Measurements from ENCODE around the gene ITPR1.

Gene ITPR1

GRCh38 chr3:4656626-4657328 lies 163.6 kb downstream of the ITPR1 start:
- Histone ChIP-seq H3K4me3 (ENCODE audit: insufficient read depth, low read depth, low read length, poor library complexity, severe bottlenecking) (no peak overlapping the region), H3K4me1 (ENCODE audit: control insufficient read depth, insufficient read depth, low read length, poor library complexity, severe bottlenecking) (no peaks in the 10 kb centered on the region), H3K27me3 (replicated peaks; ENCODE audit: control insufficient read depth, insufficient read depth, low read length, poor library complexity, severe bottlenecking) (no peaks in the 10 kb centered on the region), H3K27ac (ENCODE audit: insufficient read depth, low read length, poor library complexity, severe bottlenecking) (no peak overlapping the region), H3K36me3 (ENCODE audit: control insufficient read depth, insufficient read depth, low read length) (peaks cover 30% of the 10 kb centered on the region), H3K9me3 (ENCODE audit: control insufficient read depth, low read length) (no peaks in the 10 kb centered on the region)
- no peak for DNase-seq

- Histone ChIP-seq H3K4me1 (ENCODE audit: control insufficient read depth, insufficient read depth, low read length, poor library complexity, severe bottlenecking) (no peaks in the 10 kb centered on the region), H3K27me3 (replicated peaks; ENCODE audit: control insufficient read depth, insufficient read depth, low read length, poor library complexity, severe bottlenecking) (no peaks in the 10 kb centered on the region), H3K36me3 (ENCODE audit: control insufficient read depth, insufficient read depth, low read length) (peaks cover 37% of the 10 kb centered on the region), H3K4me3 (ENCODE audit: insufficient read depth, low read depth, low read length, poor library complexity, severe bottlenecking) (no peak overlapping the region), H3K27ac (ENCODE audit: insufficient read depth, low read length, poor library complexity, severe bottlenecking) (no peak overlapping the region), H3K9me3 (ENCODE audit: control insufficient read depth, low read length) (no peaks in the 10 kb centered on the region)
- DNase-seq: no peak
Observed at GRCh38 chr3:4660936-4661335, 167.8 kb downstream of the ITPR1 start.

- no peak for DNase-seq
- peaks cover 60% of the 10 kb centered on the region for H3K36me3 ChIP-seq (ENCODE audit: control insufficient read depth, insufficient read depth, low read length)
Observed at GRCh38 chr3:4664412-4664811, 171.3 kb downstream of the ITPR1 start.

GRCh38 chr3:4665197-4665596 lies 172.0 kb downstream of the ITPR1 start:
- DNase-seq: no peak
- Histone ChIP-seq H3K9me3 (ENCODE audit: control insufficient read depth, low read length) (no peaks in the 10 kb centered on the region), H3K27me3 (replicated peaks; ENCODE audit: control insufficient read depth, insufficient read depth, low read length, poor library complexity, severe bottlenecking) (no peaks in the 10 kb centered on the region), H3K36me3 (ENCODE audit: control insufficient read depth, insufficient read depth, low read length) (peaks cover 66% of the 10 kb centered on the region), H3K4me3 (ENCODE audit: insufficient read depth, low read depth, low read length, poor library complexity, severe bottlenecking) (no peak overlapping the region), H3K27ac (ENCODE audit: insufficient read depth, low read length, poor library complexity, severe bottlenecking) (no peak overlapping the region), H3K4me1 (ENCODE audit: control insufficient read depth, insufficient read depth, low read length, poor library complexity, severe bottlenecking) (no peaks in the 10 kb centered on the region)

More at GRCh38 chr3:4664412-4664811, 171.3 kb downstream of the ITPR1 start:
- H3K27ac ChIP-seq (ENCODE audit: insufficient read depth, low read length, poor library complexity, severe bottlenecking): no peak overlapping the region
- H3K4me1 ChIP-seq (ENCODE audit: control insufficient read depth, insufficient read depth, low read length, poor library complexity, severe bottlenecking): no peaks in the 10 kb centered on the region
- H3K27me3 ChIP-seq (replicated peaks; ENCODE audit: control insufficient read depth, insufficient read depth, low read length, poor library complexity, severe bottlenecking): no peaks in the 10 kb centered on the region
- no peak overlapping the region for H3K4me3 ChIP-seq (ENCODE audit: insufficient read depth, low read depth, low read length, poor library complexity, severe bottlenecking)
- no peaks in the 10 kb centered on the region for H3K9me3 ChIP-seq (ENCODE audit: control insufficient read depth, low read length)

GRCh38 chr3:4666071-4666470 lies 172.9 kb downstream of the ITPR1 start:
- DNase-seq: no peak
- Histone ChIP-seq H3K4me3 (ENCODE audit: insufficient read depth, low read depth, low read length, poor library complexity, severe bottlenecking) (no peak overlapping the region), H3K36me3 (ENCODE audit: control insufficient read depth, insufficient read depth, low read length) (peaks cover 72% of the 10 kb centered on the region), H3K27ac (ENCODE audit: insufficient read depth, low read length, poor library complexity, severe bottlenecking) (no peak overlapping the region), H3K4me1 (ENCODE audit: control insufficient read depth, insufficient read depth, low read length, poor library complexity, severe bottlenecking) (no peaks in the 10 kb centered on the region), H3K9me3 (ENCODE audit: control insufficient read depth, low read length) (no peaks in the 10 kb centered on the region), H3K27me3 (replicated peaks; ENCODE audit: control insufficient read depth, insufficient read depth, low read length, poor library complexity, severe bottlenecking) (no peaks in the 10 kb centered on the region)

- no peak overlapping the region for H3K27ac ChIP-seq (ENCODE audit: insufficient read depth, low read length, poor library complexity, severe bottlenecking)
- no peaks in the 10 kb centered on the region for H3K9me3 ChIP-seq (ENCODE audit: control insufficient read depth, low read length)
- DNase-seq: no peak
- H3K36me3 ChIP-seq (ENCODE audit: control insufficient read depth, insufficient read depth, low read length): peaks cover 55% of the 10 kb centered on the region
- no peak overlapping the region for H3K4me3 ChIP-seq (ENCODE audit: insufficient read depth, low read depth, low read length, poor library complexity, severe bottlenecking)
- no peaks in the 10 kb centered on the region for H3K27me3 ChIP-seq (replicated peaks; ENCODE audit: control insufficient read depth, insufficient read depth, low read length, poor library complexity, severe bottlenecking)
- no peaks in the 10 kb centered on the region for H3K4me1 ChIP-seq (ENCODE audit: control insufficient read depth, insufficient read depth, low read length, poor library complexity, severe bottlenecking)
Observed at GRCh38 chr3:4670352-4670751, 177.2 kb downstream of the ITPR1 start.

- Histone ChIP-seq H3K4me1 (ENCODE audit: control insufficient read depth, insufficient read depth, low read length, poor library complexity, severe bottlenecking) (no peaks in the 10 kb centered on the region), H3K9me3 (ENCODE audit: control insufficient read depth, low read length) (no peaks in the 10 kb centered on the region), H3K36me3 (ENCODE audit: control insufficient read depth, insufficient read depth, low read length) (peaks cover 45% of the 10 kb centered on the region), H3K4me3 (ENCODE audit: insufficient read depth, low read depth, low read length, poor library complexity, severe bottlenecking) (no peak overlapping the region), H3K27ac (ENCODE audit: insufficient read depth, low read length, poor library complexity, severe bottlenecking) (no peak overlapping the region), H3K27me3 (replicated peaks; ENCODE audit: control insufficient read depth, insufficient read depth, low read length, poor library complexity, severe bottlenecking) (no peaks in the 10 kb centered on the region)
- no peak for DNase-seq
Observed at GRCh38 chr3:4672725-4673275, 179.7 kb downstream of the ITPR1 start.

GRCh38 chr3:4674216-4674615 lies 181.1 kb downstream of the ITPR1 start:
- H3K9me3 ChIP-seq (ENCODE audit: control insufficient read depth, low read length): no peaks in the 10 kb centered on the region
- no peak for DNase-seq

GRCh38 chr3:4675704-4676103 lies 182.6 kb downstream of the ITPR1 start:
- Histone ChIP-seq H3K9me3 (ENCODE audit: control insufficient read depth, low read length) (no peaks in the 10 kb centered on the region), H3K36me3 (ENCODE audit: control insufficient read depth, insufficient read depth, low read length) (peaks cover 42% of the 10 kb centered on the region), H3K4me1 (ENCODE audit: control insufficient read depth, insufficient read depth, low read length, poor library complexity, severe bottlenecking) (no peaks in the 10 kb centered on the region), H3K4me3 (ENCODE audit: insufficient read depth, low read depth, low read length, poor library complexity, severe bottlenecking) (no peak overlapping the region), H3K27me3 (replicated peaks; ENCODE audit: control insufficient read depth, insufficient read depth, low read length, poor library complexity, severe bottlenecking) (no peaks in the 10 kb centered on the region), H3K27ac (ENCODE audit: insufficient read depth, low read length, poor library complexity, severe bottlenecking) (no peak overlapping the region)
- DNase-seq: no peak

More at GRCh38 chr3:4674216-4674615, 181.1 kb downstream of the ITPR1 start:
- H3K27ac ChIP-seq (ENCODE audit: insufficient read depth, low read length, poor library complexity, severe bottlenecking): no peak overlapping the region
- H3K36me3 ChIP-seq (ENCODE audit: control insufficient read depth, insufficient read depth, low read length): peaks cover 44% of the 10 kb centered on the region
- H3K4me3 ChIP-seq (ENCODE audit: insufficient read depth, low read depth, low read length, poor library complexity, severe bottlenecking): no peak overlapping the region
- no peaks in the 10 kb centered on the region for H3K4me1 ChIP-seq (ENCODE audit: control insufficient read depth, insufficient read depth, low read length, poor library complexity, severe bottlenecking)
- H3K27me3 ChIP-seq (replicated peaks; ENCODE audit: control insufficient read depth, insufficient read depth, low read length, poor library complexity, severe bottlenecking): no peaks in the 10 kb centered on the region

GRCh38 chr3:4678320-4678719 lies 185.2 kb downstream of the ITPR1 start:
- H3K27ac ChIP-seq (ENCODE audit: insufficient read depth, low read length, poor library complexity, severe bottlenecking): no peak overlapping the region
- no peak for DNase-seq
- no peak overlapping the region for H3K4me3 ChIP-seq (ENCODE audit: insufficient read depth, low read depth, low read length, poor library complexity, severe bottlenecking)
- no peaks in the 10 kb centered on the region for H3K9me3 ChIP-seq (ENCODE audit: control insufficient read depth, low read length)
- peaks cover 43% of the 10 kb centered on the region for H3K36me3 ChIP-seq (ENCODE audit: control insufficient read depth, insufficient read depth, low read length)
- no peaks in the 10 kb centered on the region for H3K4me1 ChIP-seq (ENCODE audit: control insufficient read depth, insufficient read depth, low read length, poor library complexity, severe bottlenecking)
- no peaks in the 10 kb centered on the region for H3K27me3 ChIP-seq (replicated peaks; ENCODE audit: control insufficient read depth, insufficient read depth, low read length, poor library complexity, severe bottlenecking)

Data from effector memory CD4-positive, alpha-beta T cell (primary cell).